ENCODE measurements around the gene ZNF280B.

The ZNF280B gene

DNA sequence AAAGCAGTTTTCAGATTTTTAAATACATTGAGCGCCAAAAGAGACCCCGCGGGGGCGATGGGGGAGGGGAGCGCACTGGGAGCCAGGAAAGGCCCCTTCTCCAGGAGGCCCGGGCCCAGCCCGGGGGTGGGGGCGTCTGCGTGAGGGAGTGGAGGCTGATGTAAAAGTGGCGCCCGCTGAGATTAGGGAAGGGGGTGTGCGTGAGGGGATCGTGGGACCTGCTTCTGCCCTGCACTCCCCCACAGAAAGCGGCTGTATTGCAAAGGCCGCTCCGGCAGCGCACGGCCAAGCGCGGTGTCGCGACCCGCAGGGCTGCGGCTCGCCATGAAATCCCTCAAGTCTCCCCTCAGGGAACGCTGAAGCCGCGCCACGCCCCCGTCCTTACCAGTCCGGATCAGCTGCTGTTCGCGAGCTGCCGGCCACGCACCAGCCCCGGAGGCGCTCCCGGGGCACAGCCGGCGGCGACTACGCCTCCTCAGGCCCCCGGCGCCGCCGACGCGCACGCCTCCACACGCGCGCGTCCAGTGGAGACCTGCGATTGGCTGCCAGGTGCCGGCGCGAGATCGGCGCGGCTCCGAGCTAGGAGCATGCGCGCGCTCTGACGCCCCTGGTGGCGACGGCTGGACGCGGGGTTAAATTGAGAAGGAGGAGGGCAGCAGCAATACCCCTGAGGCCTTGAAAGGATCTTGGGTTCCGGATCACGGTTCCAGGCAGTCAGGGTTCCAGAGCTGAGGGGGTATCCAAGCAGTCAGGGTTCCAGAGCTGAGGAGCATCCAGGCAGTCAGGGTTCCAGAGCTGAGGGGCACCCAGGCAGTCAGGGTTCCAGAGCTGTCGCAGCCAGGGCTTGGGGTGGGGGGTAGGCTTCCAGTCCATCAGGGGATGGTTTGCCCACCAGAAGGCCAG, at the start of gene ZNF280B:
ZNF280B (minus strand) TSS at position 469 of the 903 bp plus-strand sequence. CDS start 19,344 bp downstream, outside the sequence.
- Histone ChIP-seq H3K4me1 (ENCODE audit: control insufficient read depth in 1 of 2, insufficient read depth in 2 of 2, low read length in 2 of 2) (peaks cover 0 to 12% of the 10 kb centered on the region in 2 donors), H3K27ac (ENCODE audit: low read length) (no peak within 1 kb of the TSS), H3K36me3 (ENCODE audit: control insufficient read depth in 1 of 2, insufficient read depth in 2 of 2, low read length in 2 of 2) (no peaks in the 10 kb centered on the region), H3K9me3 (ENCODE audit: control insufficient read depth in 1 of 2, low read length in 2 of 2) (no peaks in the 10 kb centered on the region), H3K4me3 (ENCODE audit: low read depth in 1 of 2, low read length in 2 of 2) (peak within 1 kb of the TSS; percentile 51 to 81), H3K27me3 (ENCODE audit: low read depth, low read length) (no peaks in the 10 kb centered on the region)

DNA sequence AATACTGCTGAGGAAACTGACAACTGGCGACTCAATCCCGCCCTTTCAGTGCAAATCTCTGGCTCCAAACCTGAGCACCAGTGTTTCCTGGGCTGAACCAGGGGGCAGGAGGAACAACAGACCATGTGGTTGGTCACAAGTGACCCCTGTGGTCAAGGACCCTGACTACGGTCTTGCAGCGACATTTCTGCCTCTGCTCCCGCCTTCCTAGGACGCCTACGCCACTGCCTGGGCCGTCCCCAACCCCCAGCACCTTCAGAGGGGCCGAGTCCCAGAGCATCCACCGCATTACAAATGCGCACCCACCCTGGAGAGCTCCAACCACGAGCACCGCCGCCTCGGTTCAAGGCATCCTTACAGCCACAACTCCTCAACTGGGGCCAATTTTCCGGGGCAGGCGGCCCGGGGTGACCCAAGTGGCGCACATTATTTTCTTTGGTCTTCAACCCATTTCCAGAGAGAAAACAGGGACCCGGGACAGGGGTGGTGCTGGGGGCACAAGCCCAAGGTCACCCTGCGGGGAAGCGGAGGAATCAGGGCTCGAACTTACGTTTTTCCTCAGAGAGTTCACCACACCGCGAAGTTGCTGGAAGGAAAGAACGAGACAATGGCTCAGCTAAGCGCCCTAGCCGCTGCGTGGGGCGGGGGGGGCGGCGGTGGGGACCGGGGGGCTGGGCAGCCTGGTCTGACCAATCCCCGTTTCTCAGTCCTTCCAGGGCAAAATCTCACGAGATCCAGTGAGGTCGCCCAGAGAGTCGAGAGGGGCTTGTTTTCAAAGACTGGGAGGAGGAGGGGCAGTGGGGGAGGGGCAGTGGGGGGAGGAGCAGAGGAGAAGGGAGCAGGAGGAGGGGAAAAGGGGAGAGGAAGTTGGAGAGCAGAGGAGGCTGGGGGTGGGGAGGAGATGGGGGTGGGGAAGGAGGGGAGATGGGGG, 48.7 kb upstream of the ZNF280B start:
- Histone ChIP-seq H3K9me3 (ENCODE audit: control insufficient read depth in 1 of 2, low read length in 2 of 2) (no peaks in the 10 kb centered on the region), H3K36me3 (ENCODE audit: control insufficient read depth in 1 of 2, insufficient read depth in 2 of 2, low read length in 2 of 2) (no peaks in the 10 kb centered on the region), H3K27ac (ENCODE audit: low read length) (no peak overlapping the region), H3K4me1 (ENCODE audit: control insufficient read depth in 1 of 2, insufficient read depth in 2 of 2, low read length in 2 of 2) (no peaks in the 10 kb centered on the region), H3K4me3 (ENCODE audit: low read depth in 1 of 2, low read length in 2 of 2) (no peak overlapping the region), H3K27me3 (ENCODE audit: low read depth, low read length) (no peaks in the 10 kb centered on the region)

GRCh38 chr22:22556578-22556977, 48.0 kb upstream of the ZNF280B start:
- H3K27me3 ChIP-seq (ENCODE audit: low read depth, low read length) = no peaks in the 10 kb centered on the region
- H3K4me3 ChIP-seq (ENCODE audit: low read depth in 1 of 2, low read length in 2 of 2) = no peak overlapping the region
- H3K27ac ChIP-seq (ENCODE audit: low read length) = no peak overlapping the region
- H3K4me1 ChIP-seq (ENCODE audit: control insufficient read depth in 1 of 2, insufficient read depth in 2 of 2, low read length in 2 of 2) = no peaks in the 10 kb centered on the region
- no peaks in the 10 kb centered on the region for H3K36me3 ChIP-seq (ENCODE audit: control insufficient read depth in 1 of 2, insufficient read depth in 2 of 2, low read length in 2 of 2)
- no peaks in the 10 kb centered on the region for H3K9me3 ChIP-seq (ENCODE audit: control insufficient read depth in 1 of 2, low read length in 2 of 2)

- Histone ChIP-seq H3K4me3 (ENCODE audit: low read depth in 1 of 2, low read length in 2 of 2) (no peak overlapping the region), H3K9me3 (ENCODE audit: control insufficient read depth in 1 of 2, low read length in 2 of 2) (no peaks in the 10 kb centered on the region)
These were observed 47.1 kb upstream of the ZNF280B start for GRCh38 chr22:22555596-22555995.

DNA sequence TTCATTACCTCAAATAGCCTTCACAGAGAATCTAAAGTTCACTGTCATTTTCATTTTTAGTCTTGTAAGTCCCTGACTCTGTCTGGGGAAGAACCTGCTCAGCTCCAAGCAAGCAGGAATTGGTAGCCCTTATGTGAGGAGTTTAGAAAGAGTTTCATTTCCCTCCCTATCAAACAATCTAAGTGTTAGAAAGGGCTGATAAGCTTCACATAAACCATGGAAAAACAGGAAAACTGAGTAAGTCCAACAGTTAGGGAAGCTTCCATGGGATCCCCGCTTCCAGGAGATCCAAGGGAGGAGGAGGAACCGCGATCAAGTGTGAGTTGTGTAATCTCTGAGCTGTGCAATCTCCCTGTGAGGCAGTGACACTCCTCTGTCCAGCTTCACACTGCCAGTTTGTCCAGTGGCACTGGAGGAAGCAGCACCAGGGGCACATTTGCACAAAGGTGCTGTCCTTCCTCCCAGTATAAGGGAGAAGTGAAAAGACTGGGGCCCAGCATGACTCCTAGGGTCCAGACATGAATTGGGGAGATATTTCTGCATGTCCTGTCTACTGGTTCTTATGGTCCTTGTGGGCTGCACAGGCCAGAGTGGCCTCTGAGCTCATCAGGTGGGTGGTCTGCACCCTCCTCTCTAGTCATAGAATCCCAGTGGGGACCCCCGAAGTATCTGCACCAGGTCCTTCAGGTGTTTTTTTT, 46.2 kb upstream of the ZNF280B start:
- Histone ChIP-seq H3K9me3 (ENCODE audit: control insufficient read depth in 1 of 2, low read length in 2 of 2) (no peaks in the 10 kb centered on the region), H3K36me3 (ENCODE audit: control insufficient read depth in 1 of 2, insufficient read depth in 2 of 2, low read length in 2 of 2) (no peaks in the 10 kb centered on the region), H3K27me3 (ENCODE audit: low read depth, low read length) (no peaks in the 10 kb centered on the region), H3K4me3 (ENCODE audit: low read depth in 1 of 2, low read length in 2 of 2) (no peak overlapping the region), H3K27ac (ENCODE audit: low read length) (no peak overlapping the region), H3K4me1 (ENCODE audit: control insufficient read depth in 1 of 2, insufficient read depth in 2 of 2, low read length in 2 of 2) (no peaks in the 10 kb centered on the region)

More at GRCh38 chr22:22555596-22555995, 47.1 kb upstream of the ZNF280B start:
- Histone ChIP-seq H3K27ac (ENCODE audit: low read length) (no peak overlapping the region), H3K36me3 (ENCODE audit: control insufficient read depth in 1 of 2, insufficient read depth in 2 of 2, low read length in 2 of 2) (no peaks in the 10 kb centered on the region), H3K27me3 (ENCODE audit: low read depth, low read length) (no peaks in the 10 kb centered on the region), H3K4me1 (ENCODE audit: control insufficient read depth in 1 of 2, insufficient read depth in 2 of 2, low read length in 2 of 2) (no peaks in the 10 kb centered on the region)

GRCh38 chr22:22553735-22554586, 45.4 kb upstream of the ZNF280B start:
- no peaks in the 10 kb centered on the region for H3K4me1 ChIP-seq (ENCODE audit: control insufficient read depth in 1 of 2, insufficient read depth in 2 of 2, low read length in 2 of 2)
- H3K36me3 ChIP-seq (ENCODE audit: control insufficient read depth in 1 of 2, insufficient read depth in 2 of 2, low read length in 2 of 2) = no peaks in the 10 kb centered on the region
- no peaks in the 10 kb centered on the region for H3K27me3 ChIP-seq (ENCODE audit: low read depth, low read length)
- no peak overlapping the region for H3K27ac ChIP-seq (ENCODE audit: low read length)
- H3K9me3 ChIP-seq (ENCODE audit: control insufficient read depth in 1 of 2, low read length in 2 of 2) = no peaks in the 10 kb centered on the region
- H3K4me3 ChIP-seq (ENCODE audit: low read depth in 1 of 2, low read length in 2 of 2) = no peak overlapping the region

- Histone ChIP-seq H3K36me3 (ENCODE audit: control insufficient read depth in 1 of 2, insufficient read depth in 2 of 2, low read length in 2 of 2) (no peaks in the 10 kb centered on the region), H3K27ac (ENCODE audit: low read length) (no peak overlapping the region), H3K4me3 (ENCODE audit: low read depth in 1 of 2, low read length in 2 of 2) (no peak overlapping the region), H3K9me3 (ENCODE audit: control insufficient read depth in 1 of 2, low read length in 2 of 2) (no peaks in the 10 kb centered on the region), H3K27me3 (ENCODE audit: low read depth, low read length) (no peaks in the 10 kb centered on the region), H3K4me1 (ENCODE audit: control insufficient read depth in 1 of 2, insufficient read depth in 2 of 2, low read length in 2 of 2) (no peaks in the 10 kb centered on the region)
These were observed 44.6 kb upstream of the ZNF280B start for GRCh38 chr22:22553141-22553540.

- Histone ChIP-seq H3K9me3 (ENCODE audit: control insufficient read depth in 1 of 2, low read length in 2 of 2) (no peaks in the 10 kb centered on the region), H3K27me3 (ENCODE audit: low read depth, low read length) (no peaks in the 10 kb centered on the region), H3K27ac (ENCODE audit: low read length) (no peak overlapping the region), H3K4me3 (ENCODE audit: low read depth in 1 of 2, low read length in 2 of 2) (no peak overlapping the region), H3K4me1 (ENCODE audit: control insufficient read depth in 1 of 2, insufficient read depth in 2 of 2, low read length in 2 of 2) (no peaks in the 10 kb centered on the region), H3K36me3 (ENCODE audit: control insufficient read depth in 1 of 2, insufficient read depth in 2 of 2, low read length in 2 of 2) (no peaks in the 10 kb centered on the region)
These were observed 44.1 kb upstream of the ZNF280B start for GRCh38 chr22:22552630-22553029.

- Histone ChIP-seq H3K4me3 (ENCODE audit: low read depth in 1 of 2, low read length in 2 of 2) (no peak overlapping the region), H3K9me3 (ENCODE audit: control insufficient read depth in 1 of 2, low read length in 2 of 2) (no peaks in the 10 kb centered on the region), H3K4me1 (ENCODE audit: control insufficient read depth in 1 of 2, insufficient read depth in 2 of 2, low read length in 2 of 2) (no peaks in the 10 kb centered on the region), H3K27ac (ENCODE audit: low read length) (no peak overlapping the region), H3K36me3 (ENCODE audit: control insufficient read depth in 1 of 2, insufficient read depth in 2 of 2, low read length in 2 of 2) (no peaks in the 10 kb centered on the region), H3K27me3 (ENCODE audit: low read depth, low read length) (no peaks in the 10 kb centered on the region)
These were observed 42.4 kb upstream of the ZNF280B start for GRCh38 chr22:22550789-22551434.

- Histone ChIP-seq H3K4me3 (ENCODE audit: low read depth in 1 of 2, low read length in 2 of 2) (no peak overlapping the region), H3K36me3 (ENCODE audit: control insufficient read depth in 1 of 2, insufficient read depth in 2 of 2, low read length in 2 of 2) (no peaks in the 10 kb centered on the region), H3K27me3 (ENCODE audit: low read depth, low read length) (no peaks in the 10 kb centered on the region), H3K27ac (ENCODE audit: low read length) (no peak overlapping the region), H3K4me1 (ENCODE audit: control insufficient read depth in 1 of 2, insufficient read depth in 2 of 2, low read length in 2 of 2) (no peaks in the 10 kb centered on the region), H3K9me3 (ENCODE audit: control insufficient read depth in 1 of 2, low read length in 2 of 2) (no peaks in the 10 kb centered on the region)
These were observed 40.4 kb upstream of the ZNF280B start for GRCh38 chr22:22548910-22549309.
